Measurements from ENCODE around the gene NUF2. TPM values are rescaled to one million over a fixed set of nuclear protein-coding genes. Genes with fewer than 3 reads are reported as not detected.

NUF2 gene
- total and polyA plus RNA-seq, 2 of the 8 experiments (the other 6 are each of a cell fraction or from before 2014, with no cell fraction given), result 12.1 to 28.3 TPM

GRCh38 chr1:163347106-163347505 lies 25.4 kb downstream of the NUF2 start (continued):
- TF ChIP-seq HDAC2 (IDR thresholded peaks at IDR 0.05; ENCODE audit: borderline replicate concordance in 1 of 2, low read depth in 2 of 2, low read length in 2 of 2) (no peak), CTBP2 (IDR thresholded peaks at IDR 0.05; ENCODE audit: borderline replicate concordance, insufficient read depth, insufficient read length, low read length) (no peak), E2F6 (IDR thresholded peaks at IDR 0.05) (no peak), BCL11A (IDR thresholded peaks at IDR 0.05; ENCODE audit: low read depth in 2 of 2, low read length in 2 of 2) (no peak)

Measured in H1 (cell line).